K562 (cell line): ENCODE data around the gene CCDC28B. TPM values are rescaled to one million over a fixed set of nuclear protein-coding genes. Genes with fewer than 3 reads are reported as not detected.

Experiments
- ATF1 ChIP-seq, 2 experiments: fragments of 450-650 bp in 1 of 2; IDR thresholded peaks; 2 replicates each; pipeline ENCODE4 v1.6.1; 2016; ENCODE audit warnings: missing compliant biosample characterization in 1 of 2, missing genetic modification characterization in 1 of 2
- BMI1 ChIP-seq: fragments of 150-350 bp; IDR thresholded peaks from 2 replicates; pipeline ENCODE4 v1.6.1; 2014; ENCODE audit warnings: low read length
- CAMTA2 ChIP-seq: fragments of 250-450 bp; sonication (Bioruptor Pico); conservative IDR thresholded peaks from 2 replicates; pipeline ENCODE4 v1.5.1; 2022
- CBFB ChIP-seq: sonication (generic); formaldehyde crosslinking; IDR thresholded peaks from 2 replicates; pipeline ENCODE4 v1.4.0; 2020; ENCODE audit warnings: mild to moderate bottlenecking, missing genetic modification reagents
- DIDO1 ChIP-seq: fragments of 450-650 bp; IDR thresholded peaks from 2 replicates; pipeline ENCODE4 v1.6.1; 2016; ENCODE audit warnings: low read depth, missing biosample characterization, missing genetic modification characterization
- FOXJ2 ChIP-seq: fragments of 200-800 bp; sonication (Bioruptor generic); IDR thresholded peaks from 2 replicates; pipeline ENCODE4 v1.6.1; 2016; ENCODE audit warnings: missing genetic modification characterization, missing compliant biosample characterization
- JUN ChIP-seq, 2 experiments: sonication (generic) in 1 of 2; formaldehyde crosslinking in 1 of 2; IDR thresholded peaks; 2 replicates each; pipeline versions ENCODE4 v1.6.1 to v1.8.0; 2012 to 2022; ENCODE audit warnings: borderline replicate concordance in 2 of 2, mild to moderate bottlenecking in 2 of 2, improper control_type of control experiment in 1 of 2, low read depth in 1 of 2, low read length in 1 of 2, missing genetic modification reagents in 1 of 2
- LARP7 ChIP-seq: fragments of 450-650 bp; IDR thresholded peaks from 2 replicates; pipeline ENCODE4 v1.6.1; 2016
- NFXL1 ChIP-seq: fragments of 450-650 bp; formaldehyde crosslinking; IDR thresholded peaks from 2 replicates; pipeline ENCODE4 v1.4.0; 2021; ENCODE audit warnings: mild to moderate bottlenecking
- NONO ChIP-seq, 2 experiments: fragments of 200-400 bp in 1 of 2; fragments of 450-650 bp in 1 of 2; formaldehyde crosslinking in 1 of 2; IDR thresholded peaks; 2 replicates each; pipeline ENCODE4 v1.6.1; 2017; ENCODE audit warnings: low read depth in 2 of 2, mild to moderate bottlenecking in 2 of 2, moderate library complexity in 2 of 2, low read length in 1 of 2
- NRF1 ChIP-seq, 2 experiments: fragments of 450-650 bp; IDR thresholded peaks in 1 of 2; conservative IDR thresholded peaks in 1 of 2; 2 replicates each; pipeline ENCODE4 v1.6.1; 2014; ENCODE audit warnings: mild to moderate bottlenecking in 2 of 2
- NUFIP1 ChIP-seq: fragments of 450-650 bp; IDR thresholded peaks from 2 replicates; pipeline ENCODE4 v1.6.1; 2018; ENCODE audit not compliant: partially characterized antibody
- PKNOX1 ChIP-seq: fragments of 450-650 bp; IDR thresholded peaks from 2 replicates; pipeline ENCODE4 v1.6.1; 2016
- PTBP1 ChIP-seq: fragments of 200-400 bp; formaldehyde crosslinking; IDR thresholded peaks from 2 replicates; pipeline ENCODE4 v1.6.1; 2017; ENCODE audit warnings: low read depth, low read length
- RBM34 ChIP-seq: fragments of 200-400 bp; formaldehyde crosslinking; IDR thresholded peaks from 2 replicates; pipeline ENCODE4 v1.6.1; 2018; ENCODE audit warnings: low read length, borderline replicate concordance; ENCODE audit not compliant: insufficient read depth
- SIN3B ChIP-seq: fragments of 450-650 bp; IDR thresholded peaks from 2 replicates; pipeline ENCODE4 v1.6.1; 2017; ENCODE audit warnings: low read depth, mild to moderate bottlenecking, moderate library complexity
- USF1 ChIP-seq: sonication (generic); formaldehyde crosslinking; IDR thresholded peaks from 2 replicates; pipeline ENCODE4 v1.9.0; 2022; ENCODE audit warnings: mild to moderate bottlenecking, missing genetic modification reagents
- polyA plus RNA-seq, 8 experiments: library from polyadenylated mRNA; depleted of rRNA in 4 of 8; stranded (reverse) in 5 of 8; unstranded in 3 of 8; fragments of >200 nt; fragmentation: Nextera tagmentation in 2 of 8; fragmentation: Illumina TruSeq in 1 of 8; extraction: Ambion mirVana in 2 of 8; extraction: Trizol in 1 of 8; gene quantifications; 2 replicates each; pipeline versions ENCODE4 v1.2.1 to v1.2.3, GENCODE V29; 2011 to 2014; ENCODE audit warnings: inconsistent platforms in 1 of 8, missing spikeins in 1 of 8
- total RNA-seq, 7 experiments: library from RNA; depleted of rRNA in 6 of 7; stranded (reverse); fragments of >200 nt in 6 of 7; fragmentation: Illumina TruSeq in 2 of 7; extraction: Trizol in 2 of 7; gene quantifications; 2 replicates each; pipeline versions ENCODE4 v1.2.1 to v1.2.3, GENCODE V29; 2011 to 2021; ENCODE audit warnings: low replicate concordance in 1 of 7
- TF ChIP-seq, protein P1 (sequence below): fragments of 450-650 bp; IDR thresholded peaks from one replicate; pipeline ENCODE4 v1.6.1; 2018; ENCODE audit warnings: mild to moderate bottlenecking, moderate library complexity; ENCODE audit not compliant: partially characterized antibody
- TF ChIP-seq, protein P2 (sequence below): fragments of 250-450 bp; sonication (Bioruptor Pico); IDR thresholded peaks from 2 replicates; pipeline ENCODE4 v1.8.0; 2021; ENCODE audit warnings: moderate library complexity, mild to moderate bottlenecking, inconsistent platforms

CCDC28B gene
- total and polyA plus RNA-seq, 9 of the 15 experiments (the other 6 are each of a cell fraction or from before 2014, with no cell fraction given), result 5.7 to 54.5 (median 31.7) TPM

DNA sequence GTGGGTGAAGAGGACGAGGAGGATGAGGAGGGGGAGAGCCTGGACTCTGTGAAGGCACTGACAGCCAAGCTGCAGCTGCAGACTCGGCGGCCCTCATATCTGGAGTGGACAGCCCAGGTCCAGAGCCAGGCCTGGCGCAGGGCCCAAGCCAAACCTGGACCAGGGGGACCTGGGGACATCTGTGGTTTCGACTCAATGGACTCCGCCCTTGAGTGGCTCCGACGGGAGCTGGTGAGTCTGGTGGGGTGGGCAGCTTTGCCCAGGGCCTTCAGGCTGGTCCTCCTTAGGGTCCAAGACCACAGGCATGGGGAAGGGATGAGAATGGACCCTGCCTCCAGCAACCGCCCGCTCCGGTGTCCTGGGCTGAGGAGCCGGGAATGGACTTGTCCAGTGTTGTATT lies 47.1 kb downstream of the CCDC28B start (continued):
- TF ChIP-seq RBM34 (no peak), ATF1 (CRISPR knock-in tag; IDR thresholded peaks at IDR 0.05) (no peak), ATF1 (tag; IDR thresholded peaks at IDR 0.05) (no peak), CBFB (CRISPR knock-in tag) (0 out of 2 replicates have a peak, but pooled peaks have one; percentile 24), DIDO1 (tag) (no peak), PTBP1 (0 out of 2 replicates have a peak, but pooled peaks have one; percentile 26), NRF1 (conservative IDR thresholded peaks at IDR 0.05 in 1 of 2, IDR thresholded peaks at IDR 0.05 in 1 of 2) (no peak), BMI1 (no peak), LARP7 (no peak), SIN3B (no peak), USF1 (no peak), NUFIP1 (no peak), CAMTA2 (CRISPR knock-in tag) (no peak), PKNOX1 (no peak), JUN (IDR thresholded peaks at IDR 0.05; ENCODE audit: borderline replicate concordance, low read depth, low read length) (no peak), JUN (CRISPR knock-in tag; IDR thresholded peaks at IDR 0.05; ENCODE audit: borderline replicate concordance) (no peak), NFXL1 (CRISPR knock-in tag) (no peak), NONO (IDR thresholded peaks at IDR 0.05; ENCODE audit: low read depth in 2 of 2, low read length in 1 of 2) (no peak), FOXJ2 (tag) (no peak)
- TF ChIP-seq, protein P1, sequence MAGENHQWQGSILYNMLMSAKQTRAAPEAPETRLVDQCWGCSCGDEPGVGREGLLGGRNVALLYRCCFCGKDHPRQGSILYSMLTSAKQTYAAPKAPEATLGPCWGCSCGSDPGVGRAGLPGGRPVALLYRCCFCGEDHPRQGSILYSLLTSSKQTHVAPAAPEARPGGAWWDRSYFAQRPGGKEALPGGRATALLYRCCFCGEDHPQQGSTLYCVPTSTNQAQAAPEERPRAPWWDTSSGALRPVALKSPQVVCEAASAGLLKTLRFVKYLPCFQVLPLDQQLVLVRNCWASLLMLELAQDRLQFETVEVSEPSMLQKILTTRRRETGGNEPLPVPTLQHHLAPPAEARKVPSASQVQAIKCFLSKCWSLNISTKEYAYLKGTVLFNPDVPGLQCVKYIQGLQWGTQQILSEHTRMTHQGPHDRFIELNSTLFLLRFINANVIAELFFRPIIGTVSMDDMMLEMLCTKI, result no peak
- TF ChIP-seq, protein P2, sequence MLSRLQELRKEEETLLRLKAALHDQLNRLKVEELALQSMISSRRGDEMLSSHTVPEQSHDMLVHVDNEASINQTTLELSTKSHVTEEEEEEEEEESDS (CRISPR knock-in tag), result no peak
